Brain microvascular endothelial cell (primary cell): ENCODE data around the gene XRN2.
A peak's percentile ranks its signal among the peaks of the same experiment; 100 is the strongest.

ENCODE experiments used
- DNase-seq: peaks from one replicate; pipeline ENCODE4 v3.0.0-alpha.2; 2020
- H3K27ac ChIP-seq: fragments of 250-450 bp; sonication (Bioruptor Pico); 2 replicates; pipeline ENCODE4 v1.5.1; 2020; ENCODE audit warnings: mild to moderate bottlenecking, moderate library complexity
- H3K27me3 ChIP-seq: fragments of 250-450 bp; sonication (Bioruptor Pico); replicated peaks from 2 replicates; pipeline ENCODE4 v1.5.1; 2020; ENCODE audit warnings: mild to moderate bottlenecking
- H3K36me3 ChIP-seq: fragments of 250-450 bp; sonication (Bioruptor Pico); replicated peaks from 2 replicates; pipeline ENCODE4 v1.5.1; 2020; ENCODE audit warnings: mild to moderate bottlenecking
- H3K4me3 ChIP-seq: 2 replicates; pipeline ENCODE4 v1.5.1; 2011; ENCODE audit warnings: low read depth, mild to moderate bottlenecking, control low read depth, low read length, moderate library complexity
- CTCF ChIP-seq: IDR thresholded peaks from 2 replicates; pipeline ENCODE4 v1.5.1; 2011; ENCODE audit warnings: low read depth, mild to moderate bottlenecking, moderate library complexity, low read length, control low read depth, inconsistent platforms; ENCODE audit errors: missing control alignments
- in situ Hi-C: cut with HindIII; loops from 2 replicates; pipeline ENCODE4 v1.10.0; 2017; ENCODE audit warnings: low sequenced_read_pairs, low pct_ligation_motif_present

XRN2 gene

GRCh38 chr20:21340991-21341697 lies 38.0 kb downstream of the XRN2 start:
- in situ Hi-C loops: no loop called here
- DNase-seq: no peak
- no peak overlapping the region for H3K27ac ChIP-seq
- no peak for TF ChIP-seq CTCF
- H3K4me3 ChIP-seq: no peak overlapping the region
- peaks cover 25% of the 10 kb centered on the region for H3K36me3 ChIP-seq
- H3K27me3 ChIP-seq: no peaks in the 10 kb centered on the region

- Histone ChIP-seq H3K4me3 (no peak overlapping the region), H3K36me3 (peaks cover 22% of the 10 kb centered on the region), H3K27ac (no peak overlapping the region), H3K27me3 (no peaks in the 10 kb centered on the region)
- no peak for TF ChIP-seq CTCF
- DNase-seq: no peak
- in situ Hi-C loops: no loop called here
Observed at GRCh38 chr20:21342656-21343345, 39.7 kb downstream of the XRN2 start.

GRCh38 chr20:21344206-21344900 lies 41.2 kb downstream of the XRN2 start:
- Histone ChIP-seq H3K27ac (no peak overlapping the region), H3K27me3 (no peaks in the 10 kb centered on the region), H3K4me3 (no peak overlapping the region), H3K36me3 (peaks cover 23% of the 10 kb centered on the region)
- no peak for DNase-seq
- in situ Hi-C loops: no loop called here
- no peak for TF ChIP-seq CTCF

- no peak overlapping the region for H3K4me3 ChIP-seq
- in situ Hi-C loops: no loop called here
- peaks cover 23% of the 10 kb centered on the region for H3K36me3 ChIP-seq
- no peak overlapping the region for H3K27ac ChIP-seq
- no peaks in the 10 kb centered on the region for H3K27me3 ChIP-seq
- no peak for DNase-seq
- no peak for TF ChIP-seq CTCF
Observed at GRCh38 chr20:21344961-21345360, 41.8 kb downstream of the XRN2 start.

GRCh38 chr20:21352703-21353102 lies 49.6 kb downstream of the XRN2 start:
- Histone ChIP-seq H3K4me3 (no peak overlapping the region), H3K27me3 (no peaks in the 10 kb centered on the region), H3K36me3 (peaks cover 19% of the 10 kb centered on the region), H3K27ac (peak overlapping the region; percentile 7)
- TF ChIP-seq CTCF: no peak
- in situ Hi-C loops: no loop called here
- peak; percentile 47 for DNase-seq
